ENCODE data around the gene DCAF4.
A peak's percentile ranks its signal among the peaks of the same experiment; 100 is the strongest.

DCAF4 gene

DNA sequence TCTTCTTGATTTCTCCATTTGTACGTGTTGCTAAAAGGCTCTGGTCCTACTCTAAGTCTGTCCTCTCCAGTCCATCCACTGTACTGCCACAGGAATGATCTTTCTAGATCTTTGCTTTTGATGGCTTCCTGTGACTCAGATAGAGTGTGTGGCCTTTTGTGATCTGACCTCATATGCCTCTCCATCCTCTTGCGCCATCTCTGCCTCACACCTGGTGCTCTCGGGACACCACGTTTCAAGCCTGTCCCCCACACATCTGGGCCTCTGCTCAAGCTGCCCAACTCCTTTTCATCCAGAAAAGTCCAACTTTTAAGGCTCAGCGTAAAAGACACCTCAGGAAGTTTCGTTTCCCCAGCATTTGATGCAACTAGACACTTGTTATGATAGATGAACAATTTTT lies 39.0 kb downstream of the DCAF4 start:
- DNase-seq (ENCODE audit: low read depth) = peak; percentile 33
- no peak overlapping the region for H3K4me3 ChIP-seq (ENCODE audit: low read depth, low read length)
- TF ChIP-seq, protein P1, sequence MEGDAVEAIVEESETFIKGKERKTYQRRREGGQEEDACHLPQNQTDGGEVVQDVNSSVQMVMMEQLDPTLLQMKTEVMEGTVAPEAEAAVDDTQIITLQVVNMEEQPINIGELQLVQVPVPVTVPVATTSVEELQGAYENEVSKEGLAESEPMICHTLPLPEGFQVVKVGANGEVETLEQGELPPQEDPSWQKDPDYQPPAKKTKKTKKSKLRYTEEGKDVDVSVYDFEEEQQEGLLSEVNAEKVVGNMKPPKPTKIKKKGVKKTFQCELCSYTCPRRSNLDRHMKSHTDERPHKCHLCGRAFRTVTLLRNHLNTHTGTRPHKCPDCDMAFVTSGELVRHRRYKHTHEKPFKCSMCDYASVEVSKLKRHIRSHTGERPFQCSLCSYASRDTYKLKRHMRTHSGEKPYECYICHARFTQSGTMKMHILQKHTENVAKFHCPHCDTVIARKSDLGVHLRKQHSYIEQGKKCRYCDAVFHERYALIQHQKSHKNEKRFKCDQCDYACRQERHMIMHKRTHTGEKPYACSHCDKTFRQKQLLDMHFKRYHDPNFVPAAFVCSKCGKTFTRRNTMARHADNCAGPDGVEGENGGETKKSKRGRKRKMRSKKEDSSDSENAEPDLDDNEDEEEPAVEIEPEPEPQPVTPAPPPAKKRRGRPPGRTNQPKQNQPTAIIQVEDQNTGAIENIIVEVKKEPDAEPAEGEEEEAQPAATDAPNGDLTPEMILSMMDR (conservative IDR thresholded peaks at IDR 0.05; ENCODE audit: low read depth, low read length) = no peak

DNA sequence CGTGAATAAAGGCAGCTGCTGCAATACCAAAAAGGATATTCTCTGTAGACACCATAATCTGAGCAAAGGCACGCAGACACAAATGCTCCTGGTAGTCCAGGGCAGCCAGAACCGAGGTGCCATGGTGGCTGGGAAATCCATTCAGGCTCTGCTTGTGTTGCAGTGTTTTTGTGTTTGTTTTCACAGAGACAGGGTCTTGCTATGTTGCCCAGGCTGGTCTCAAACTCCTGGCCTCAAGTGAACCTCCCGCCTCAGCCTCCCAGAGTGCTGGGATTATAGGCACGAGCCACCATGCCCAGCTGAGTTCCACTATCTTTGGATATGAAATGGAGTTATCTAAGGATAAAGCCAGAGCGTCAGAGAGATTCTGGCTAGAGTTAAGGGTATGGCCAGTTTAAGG lies 39.8 kb downstream of the DCAF4 start:
- TF ChIP-seq, protein P1 (conservative IDR thresholded peaks at IDR 0.05; ENCODE audit: low read depth, low read length) = no peak
- DNase-seq (ENCODE audit: low read depth) = no peak
- H3K4me3 ChIP-seq (ENCODE audit: low read depth, low read length) = no peak overlapping the region

DNA sequence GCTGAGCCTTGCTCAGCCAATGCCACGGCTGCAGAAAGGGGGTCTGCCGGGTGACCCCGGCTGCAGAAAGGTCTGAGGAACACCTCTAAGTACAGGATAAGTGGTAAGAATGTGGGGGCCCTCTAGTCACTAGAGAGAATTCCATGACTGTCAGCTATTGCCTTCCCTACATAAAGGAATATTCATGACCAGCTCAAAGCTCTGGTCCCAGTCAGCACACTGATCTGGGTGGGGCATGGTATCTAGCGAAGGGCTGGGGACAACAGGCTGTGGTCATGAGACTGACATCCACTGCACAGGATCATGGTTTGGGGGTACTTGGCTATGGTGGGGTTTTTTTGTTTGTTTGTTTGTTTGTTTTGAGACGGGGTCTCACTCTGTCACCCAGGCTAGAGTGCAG lies 42.1 kb downstream of the DCAF4 start:
- TF ChIP-seq, protein P1 (conservative IDR thresholded peaks at IDR 0.05; ENCODE audit: low read depth, low read length) = no peak
- DNase-seq (ENCODE audit: low read depth) = no peak
- no peak overlapping the region for H3K4me3 ChIP-seq (ENCODE audit: low read depth, low read length)

DNA sequence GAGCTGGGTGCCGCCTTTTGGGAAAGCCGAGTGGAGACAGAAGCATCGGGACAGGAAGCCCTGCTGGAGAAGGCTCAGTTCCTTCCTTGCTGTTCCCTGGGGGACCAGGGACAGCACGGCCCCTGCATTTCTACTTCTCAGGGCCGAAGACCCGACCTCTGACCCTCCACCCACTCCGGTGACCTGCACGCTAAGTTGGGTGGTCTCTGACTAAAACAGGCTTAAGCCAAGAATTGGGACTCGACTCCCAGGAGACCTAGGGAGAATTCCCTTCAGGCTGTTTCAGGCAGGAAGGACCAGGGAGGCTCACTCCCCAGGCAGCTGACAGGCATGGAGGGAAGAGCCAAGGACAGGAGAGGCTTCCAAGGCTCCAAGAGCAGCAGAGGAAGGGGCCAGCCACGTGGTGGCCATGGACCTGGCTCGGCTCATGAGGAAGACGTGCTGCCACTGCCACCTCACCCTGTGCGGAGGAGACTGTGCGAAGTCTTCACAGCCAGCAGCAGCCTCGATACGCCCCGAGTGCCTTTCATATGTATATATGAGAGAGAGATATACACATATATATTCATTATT lies 43.9 kb downstream of the DCAF4 start:
- no peak for DNase-seq (ENCODE audit: low read depth)
- H3K4me3 ChIP-seq (ENCODE audit: low read depth, low read length) = no peak overlapping the region
- TF ChIP-seq, protein P1 (conservative IDR thresholded peaks at IDR 0.05; ENCODE audit: low read depth, low read length) = no peak

DNA sequence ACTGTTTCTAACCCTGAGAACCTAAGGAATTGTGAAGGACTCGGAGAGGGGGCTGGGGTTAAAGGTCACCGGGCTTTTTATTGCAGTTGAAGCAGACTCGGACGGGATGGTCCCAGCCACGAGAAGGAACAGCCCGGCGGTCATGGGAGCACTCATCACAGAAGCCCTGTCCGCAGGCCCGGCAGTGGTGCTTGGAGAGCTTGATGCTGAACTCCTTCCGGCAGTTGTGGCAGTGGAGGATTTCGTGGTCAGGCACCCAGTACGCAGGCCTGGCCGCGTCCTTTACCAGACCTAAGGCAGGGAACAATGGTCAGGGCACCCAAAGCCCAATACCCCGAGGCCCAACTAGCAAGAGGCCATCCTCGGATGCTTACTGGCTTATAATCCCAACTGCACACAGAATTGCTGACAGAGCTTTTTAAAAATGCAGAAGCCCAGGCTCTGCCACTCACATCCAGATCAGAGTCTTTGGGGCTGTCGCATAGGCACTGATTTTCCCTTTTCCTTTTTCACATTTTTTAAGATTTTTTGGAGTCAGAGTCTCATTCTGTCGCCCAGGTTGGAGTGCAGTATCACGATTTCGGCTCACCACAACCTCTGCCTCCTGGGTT lies 44.7 kb downstream of the DCAF4 start:
- TF ChIP-seq, protein P1 (conservative IDR thresholded peaks at IDR 0.05; ENCODE audit: low read depth, low read length) = no peak
- no peak overlapping the region for H3K4me3 ChIP-seq (ENCODE audit: low read depth, low read length)
- DNase-seq (ENCODE audit: low read depth) = no peak

DNA sequence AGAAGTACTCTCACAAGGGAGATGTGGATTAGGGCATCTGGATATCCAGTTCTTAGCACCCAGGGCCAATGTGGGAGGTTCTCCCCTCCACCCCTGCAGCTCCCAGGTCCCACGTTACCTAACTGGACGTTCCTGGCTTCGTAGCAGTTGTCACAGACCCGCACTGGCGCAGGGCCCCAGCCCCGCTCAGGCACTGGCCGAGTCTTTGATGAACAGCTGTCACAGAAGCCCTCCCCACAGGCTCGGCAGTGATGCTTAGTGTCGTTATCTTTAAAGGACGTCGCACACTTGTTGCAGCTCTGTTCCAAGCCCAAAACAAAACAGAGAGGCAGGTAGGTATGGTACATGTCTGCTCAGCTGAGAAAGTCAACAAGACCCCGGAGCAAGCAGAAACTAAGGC lies 48.4 kb downstream of the DCAF4 start:
- DNase-seq (ENCODE audit: low read depth) = no peak

More for the DNA sequence above, 48.4 kb downstream of the DCAF4 start:
- TF ChIP-seq, protein P1 (conservative IDR thresholded peaks at IDR 0.05; ENCODE audit: low read depth, low read length) = no peak
- no peak overlapping the region for H3K4me3 ChIP-seq (ENCODE audit: low read depth, low read length)

All from choroid plexus epithelial cell (primary cell).